Liver (tissue), 9 donors: Measurements from ENCODE around the gene DNHD1. TPM values are rescaled to one million over a fixed set of nuclear protein-coding genes. Genes with fewer than 3 reads are reported as not detected.

ENCODE experiments used
- DNase-seq: peaks from one replicate; pipeline ENCODE4 v3.0.0-alpha.2; 2017; ENCODE audit warnings: low spot score
- H3K27ac ChIP-seq, 2 donors: one replicate each; pipeline ENCODE4 v1.7.0; 2013; ENCODE audit warnings: inconsistent platforms in 2 of 2, low read length in 2 of 2, control low read depth in 1 of 2, low read depth in 1 of 2, mild to moderate bottlenecking in 1 of 2
- H3K27me3 ChIP-seq, 4 donors: one replicate each; pipeline versions ENCODE4 v1.6.1 to v1.7.0; 2013; ENCODE audit warnings: low read length in 3 of 4, inconsistent platforms in 1 of 4, mild to moderate bottlenecking in 1 of 4, moderate library complexity in 1 of 4; ENCODE audit not compliant: control insufficient read depth in 4 of 4, insufficient read depth in 4 of 4
- H3K36me3 ChIP-seq, 4 donors: one replicate each; pipeline versions ENCODE4 v1.6.1 to v1.7.0; 2013; ENCODE audit warnings: low read length in 3 of 4, mild to moderate bottlenecking in 3 of 4, low read depth in 1 of 4, moderate library complexity in 1 of 4; ENCODE audit not compliant: control insufficient read depth in 4 of 4, insufficient read depth in 3 of 4
- H3K4me1 ChIP-seq, 4 donors: one replicate each; pipeline versions ENCODE4 v1.6.1 to v1.7.0; 2013; ENCODE audit warnings: low read length in 3 of 4, mild to moderate bottlenecking in 3 of 4, moderate library complexity in 1 of 4; ENCODE audit not compliant: control insufficient read depth in 4 of 4, insufficient read depth in 4 of 4
- H3K4me3 ChIP-seq, 3 donors: one replicate each; pipeline versions ENCODE4 v1.6.1 to v1.7.0; 2013; ENCODE audit warnings: low read length in 3 of 3, control low read depth in 1 of 3, low read depth in 1 of 3, mild to moderate bottlenecking in 1 of 3
- H3K9ac ChIP-seq, 2 donors: one replicate each; pipeline ENCODE4 v1.7.0; 2013; ENCODE audit warnings: low read length in 2 of 2, mild to moderate bottlenecking in 2 of 2, moderate library complexity in 2 of 2, control low read depth in 1 of 2, low read depth in 1 of 2
- H3K9me3 ChIP-seq, 4 donors: one replicate each; pipeline versions ENCODE4 v1.6.1 to v1.7.0; 2013; ENCODE audit warnings: low read length in 3 of 4; ENCODE audit not compliant: control insufficient read depth in 4 of 4
- ATF3 ChIP-seq: IDR thresholded peaks from 2 replicates; pipeline ENCODE4 v1.6.1; 2016; ENCODE audit warnings: antibody characterized with exemption
- MAX ChIP-seq: IDR thresholded peaks from 2 replicates; pipeline ENCODE4 v1.6.1; 2016; ENCODE audit warnings: antibody characterized with exemption
- YY1 ChIP-seq: IDR thresholded peaks from 2 replicates; pipeline ENCODE4 v1.6.1; 2016; ENCODE audit warnings: antibody characterized with exemption, mild to moderate bottlenecking
- ZBTB33 ChIP-seq: IDR thresholded peaks from 2 replicates; pipeline ENCODE4 v1.6.1; 2016; ENCODE audit warnings: antibody characterized with exemption
- WGBS: extraction: QIAGEN DNeasy Blood & Tissue Kit; methylation state at CpG from one replicate; pipeline ENCODE4 v1.1.7; 2013; 5-methylcytosine and 5-hydroxymethylcytosine counted together
- polyA plus RNA-seq, 2 donors: library from polyadenylated mRNA; stranded (reverse) in 1 of 2; unstranded in 1 of 2; fragments of 200-250 nt in 1 of 2; fragments of >200 nt in 1 of 2; fragmentation: Nextera tagmentation in 1 of 2; extraction: Ambion mirVana in 1 of 2; gene quantifications; one replicate each; pipeline versions ENCODE4 v1.2.1 to v1.2.3, GENCODE V29; 2013 to 2015
- total RNA-seq, 2 donors: library from RNA; depleted of rRNA; stranded (reverse); fragments of >200 nt; gene quantifications; one replicate each; pipeline ENCODE4 v1.2.3, GENCODE V29; 2014
- donor health status: healthy.
- donor health status: healthy.
- donor health status: healthy.
- donor health status: healthy.
- donor health status: healthy.

Gene DNHD1
- total and polyA plus RNA-seq, 4 donors, result 2.1 to 23.6 (median 5.0) TPM

- Histone ChIP-seq H3K9ac (no peak overlapping the region), H3K36me3 (peaks cover 0 to 4% (median under 1%) of the 10 kb centered on the region in 4 donors), H3K4me1 (peaks cover 0 to 24% (median 12%) of the 10 kb centered on the region in 4 donors), H3K27me3 (no peaks in the 10 kb centered on the region), H3K9me3 (no peaks in the 10 kb centered on the region), H3K27ac (no peak overlapping the region), H3K4me3 (no peak overlapping the region)
- TF ChIP-seq YY1, result no peak
- TF ChIP-seq ZBTB33, result no peak
- TF ChIP-seq MAX, result no peak
- TF ChIP-seq ATF3, result no peak
- 83% methylated on average over 1 of the region's 1 CpG for WGBS
- no peak for DNase-seq
These were observed 123.6 kb downstream of the DNHD1 start for GRCh38 chr11:6620636-6621035.

Other genes with a start within 250 kb of the DNHD1 start
- not detected for gene CCKBR, start 237.4 kb upstream of the DNHD1 start, total RNA-seq
- gene CCKBR, start 237.4 kb upstream of the DNHD1 start, polyA plus RNA-seq, result not detected
- gene CAVIN3, start 176.8 kb upstream of the DNHD1 start, total RNA-seq, result 1 to 10 TPM; 4.0 to 4.4 TPM
- gene CAVIN3, start 176.8 kb upstream of the DNHD1 start, polyA plus RNA-seq, result 10 to 100 TPM in 1 of 2 donors, 1 to 10 TPM in 1; 2.5 to 13.9 TPM
- gene SMPD1, start 106.8 kb upstream of the DNHD1 start, total RNA-seq, result 10 to 100 TPM; 15.4 to 25.9 TPM
- 10 to 100 TPM; 65.0 to 91.6 TPM for gene SMPD1, start 106.8 kb upstream of the DNHD1 start, polyA plus RNA-seq
- 1 to 10 TPM; 8.1 to 8.6 TPM for gene APBB1, start 78.2 kb upstream of the DNHD1 start, total RNA-seq
- 1 to 10 TPM; 2.5 to 4.5 TPM for gene APBB1, start 78.2 kb upstream of the DNHD1 start, polyA plus RNA-seq
- 1,000 to 10,000 TPM; 2,251 to 9,224 TPM for gene HPX, start 56.3 kb upstream of the DNHD1 start, total RNA-seq
- 1,000 to 10,000 TPM; 5,349 to 6,171 TPM for gene HPX, start 56.3 kb upstream of the DNHD1 start, polyA plus RNA-seq
- 10 to 100 TPM in 1 of 2 donors, 1 to 10 TPM in 1; 8.1 to 12.7 TPM for gene TRIM3, start 23.3 kb upstream of the DNHD1 start, total RNA-seq
- 10 to 100 TPM in 1 of 2 donors, 1 to 10 TPM in 1; 5.2 to 10.1 TPM for gene TRIM3, start 23.3 kb upstream of the DNHD1 start, polyA plus RNA-seq
- gene ARFIP2, start 15.9 kb upstream of the DNHD1 start, total RNA-seq, result 10 to 100 TPM; 16.2 to 42.0 TPM
- gene ARFIP2, start 15.9 kb upstream of the DNHD1 start, polyA plus RNA-seq, result 10 to 100 TPM; 21.3 to 26.3 TPM
- 10 to 100 TPM; 16.9 to 31.9 TPM for gene TIMM10B, start 15.8 kb upstream of the DNHD1 start, total RNA-seq
- 10 to 100 TPM; 16.1 to 16.4 TPM for gene TIMM10B, start 15.8 kb upstream of the DNHD1 start, polyA plus RNA-seq
- 10 to 100 TPM; 10.5 to 11.9 TPM for gene RRP8, start 106.3 kb downstream of the DNHD1 start, total RNA-seq
- 10 to 100 TPM; 10.3 to 12.6 TPM for gene RRP8, start 106.3 kb downstream of the DNHD1 start, polyA plus RNA-seq
- gene ILK, start 106.5 kb downstream of the DNHD1 start, total RNA-seq, result 10 to 100 TPM; 50.5 to 69.1 TPM
- gene ILK, start 106.5 kb downstream of the DNHD1 start, polyA plus RNA-seq, result 10 to 100 TPM; 29.6 to 45.9 TPM
- gene TAF10, start 114.9 kb downstream of the DNHD1 start, total RNA-seq, result 10 to 100 TPM; 10.5 to 18.8 TPM
- gene TAF10, start 114.9 kb downstream of the DNHD1 start, polyA plus RNA-seq, result 10 to 100 TPM; 44.2 to 58.1 TPM
- gene TPP1, start 122.1 kb downstream of the DNHD1 start, total RNA-seq, result 100 to 1,000 TPM in 1 of 2 donors, 10 to 100 TPM in 1; 71.3 to 108 TPM
- 100 to 1,000 TPM in 1 of 2 donors, 10 to 100 TPM in 1; 52.8 to 102 TPM for gene TPP1, start 122.1 kb downstream of the DNHD1 start, polyA plus RNA-seq
- 1 to 10 TPM; 8.6 to 8.9 TPM for gene DCHS1, start 158.5 kb downstream of the DNHD1 start, total RNA-seq
- 1 to 10 TPM in 1 of 2 donors, under 1 TPM in 1; 0.68 to 3.0 TPM for gene DCHS1, start 158.5 kb downstream of the DNHD1 start, polyA plus RNA-seq
- gene MRPL17, start 186.1 kb downstream of the DNHD1 start, total RNA-seq, result 10 to 100 TPM; 14.0 to 18.0 TPM
- gene MRPL17, start 186.1 kb downstream of the DNHD1 start, polyA plus RNA-seq, result 10 to 100 TPM; 20.0 to 21.8 TPM